NCI-H69 (cell line): Measurements from ENCODE around the gene RAPGEF6.

Source experiments
- DNase-seq: peaks from one replicate; lab custom pipeline; 2025; lab: John Stamatoyannopoulos, UW

Gene RAPGEF6

DNA sequence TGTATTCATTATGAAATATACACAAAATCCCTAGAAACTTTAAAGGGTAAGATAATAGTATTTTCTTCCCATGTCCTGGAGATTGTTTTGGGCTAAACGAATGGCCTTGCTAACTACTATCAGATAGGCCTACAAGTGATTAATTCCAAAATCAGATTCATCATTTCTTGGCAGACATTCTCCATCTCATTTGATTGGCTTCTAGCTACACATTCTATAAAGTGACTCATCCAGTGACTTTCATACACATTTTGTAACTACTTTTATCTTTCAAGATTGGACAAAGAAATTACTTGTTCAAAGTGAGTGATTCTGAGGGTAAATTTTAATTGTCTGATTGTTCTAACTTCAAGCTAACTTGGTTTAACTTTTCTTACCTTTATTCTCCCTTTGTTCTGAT is 93.3 kb downstream of the RAPGEF6 start:
- DNase-seq, result no peak

DNA sequence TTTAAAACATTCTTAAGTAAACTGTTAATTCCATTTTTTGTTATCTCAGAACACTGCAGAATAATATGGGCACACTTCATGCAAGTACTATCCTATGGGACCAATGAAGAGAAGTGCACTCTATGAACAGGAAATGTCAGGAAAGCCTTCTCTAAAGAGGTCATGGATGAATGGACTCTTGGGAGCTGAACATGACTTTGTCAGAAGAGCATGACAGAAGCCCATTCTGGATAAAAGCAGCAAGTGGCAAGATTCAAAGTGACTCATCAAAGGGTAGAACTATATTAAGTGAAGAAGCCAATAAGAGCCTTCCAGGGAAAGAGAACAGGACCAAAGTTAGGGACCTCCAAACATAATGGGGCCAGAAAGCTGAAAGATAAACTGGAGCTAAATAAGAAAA is 94.0 kb downstream of the RAPGEF6 start:
- peak; percentile 20 for DNase-seq

DNA sequence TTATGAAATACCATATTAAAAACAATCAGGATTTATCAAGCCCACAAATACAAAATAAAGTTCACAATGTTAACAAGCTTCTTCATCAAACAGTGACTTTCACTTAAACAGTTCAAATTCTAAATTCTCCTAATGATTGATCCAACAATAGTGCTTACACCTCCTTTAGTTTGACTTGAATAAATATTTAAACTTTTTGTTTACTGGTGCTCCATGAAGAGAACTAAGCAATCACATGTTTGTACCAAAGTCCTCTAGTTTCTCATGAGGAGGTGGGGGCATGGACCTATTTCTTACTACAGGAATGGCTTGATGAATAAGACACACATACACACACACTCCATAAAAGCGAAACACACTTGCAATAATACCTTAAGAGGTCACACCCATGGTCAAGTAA is 95.8 kb downstream of the RAPGEF6 start:
- no peak for DNase-seq

DNA sequence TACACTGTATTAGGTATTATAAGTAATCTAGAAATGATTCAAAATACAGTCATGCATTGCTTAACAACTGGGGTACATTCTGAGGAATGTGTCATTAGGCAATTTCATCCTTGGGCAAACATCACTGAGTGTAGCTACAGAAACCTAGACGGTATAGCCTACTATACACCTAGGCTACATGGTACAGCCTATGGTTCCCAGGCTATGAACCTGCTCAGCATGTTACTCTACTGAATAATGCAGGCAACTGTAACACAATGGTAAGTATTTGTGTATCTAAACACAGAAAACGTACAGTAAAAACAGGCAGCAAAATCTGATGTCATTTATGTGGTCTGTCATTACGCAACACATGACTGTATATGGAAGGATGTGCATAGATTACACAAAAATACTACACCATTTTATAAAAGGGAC is 96.8 kb downstream of the RAPGEF6 start:
- peak; percentile 20 for DNase-seq

DNA sequence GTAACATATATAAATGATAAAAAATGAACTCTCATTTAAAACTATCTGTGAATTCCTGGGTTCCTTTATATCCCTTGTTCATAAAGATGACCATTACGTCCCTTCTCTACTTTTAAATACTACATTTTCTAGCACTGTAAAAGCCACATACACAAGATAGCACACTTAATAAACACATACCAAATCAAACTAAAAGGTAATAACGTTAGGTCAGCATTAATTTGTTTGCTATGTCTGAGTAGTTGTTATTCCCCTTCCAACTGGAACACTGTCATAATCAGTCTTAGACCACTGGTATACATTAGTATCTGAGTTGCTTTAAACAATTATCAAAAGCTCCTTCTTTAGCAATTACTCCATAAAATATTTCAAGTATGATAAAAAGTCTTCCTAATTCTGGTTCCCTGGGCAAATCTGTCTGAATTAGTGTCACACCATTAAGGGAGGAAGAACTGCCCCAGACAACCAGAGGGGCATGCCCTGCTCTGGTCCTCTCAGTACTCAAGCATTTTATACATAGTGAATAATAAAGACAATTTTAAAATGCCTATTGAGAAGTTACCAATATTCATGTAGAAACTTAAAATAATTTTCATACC is 98.1 kb downstream of the RAPGEF6 start:
- DNase-seq, result peak; percentile 38

DNA sequence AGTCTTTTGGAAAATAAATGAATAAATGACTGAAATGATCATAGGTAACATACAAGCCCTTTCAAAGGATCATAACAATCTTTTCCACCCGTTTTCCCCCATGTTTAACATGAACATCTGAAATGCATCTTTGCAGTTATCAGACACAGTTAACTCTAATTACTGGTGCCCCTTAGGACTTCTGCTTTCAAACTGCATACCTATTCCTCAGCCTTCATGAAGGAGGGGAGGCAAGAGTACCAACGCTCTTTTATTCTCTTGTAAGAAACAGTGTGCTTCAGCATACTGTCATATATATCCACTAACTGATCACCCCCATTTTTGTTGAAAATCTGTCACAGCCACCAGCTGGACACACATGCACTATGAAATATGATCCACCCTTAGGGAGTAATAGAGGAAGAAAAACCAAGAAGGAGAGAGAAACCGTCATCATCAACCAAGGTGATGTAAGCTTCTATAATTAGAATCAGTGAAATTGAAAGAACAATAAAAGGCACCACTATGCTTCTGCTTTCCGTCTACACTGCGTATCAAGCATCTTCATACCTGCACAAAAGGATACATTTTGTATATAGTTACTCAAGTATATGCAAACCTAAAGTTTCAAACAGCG is 98.7 kb downstream of the RAPGEF6 start:
- DNase-seq, result peak; percentile 95

DNA sequence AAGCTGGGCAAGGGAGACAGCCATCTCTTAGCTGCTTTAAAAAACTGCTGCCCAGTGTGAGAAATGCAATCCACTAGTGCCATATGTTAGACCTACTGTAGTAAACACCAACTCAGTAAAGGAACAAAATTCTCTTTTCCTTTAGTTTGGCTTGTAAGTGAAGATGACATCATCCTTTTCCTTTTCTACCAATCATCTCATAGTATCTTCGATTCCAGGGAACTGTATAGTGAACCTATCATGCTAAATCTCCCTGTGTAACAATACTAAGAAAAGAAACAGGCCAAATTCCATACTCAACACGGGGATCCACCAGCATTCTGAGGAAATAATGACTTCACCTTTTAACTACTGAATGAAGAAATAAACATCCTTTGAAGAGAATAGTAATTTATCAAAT is 100.1 kb downstream of the RAPGEF6 start:
- DNase-seq, result peak; percentile 90

DNA sequence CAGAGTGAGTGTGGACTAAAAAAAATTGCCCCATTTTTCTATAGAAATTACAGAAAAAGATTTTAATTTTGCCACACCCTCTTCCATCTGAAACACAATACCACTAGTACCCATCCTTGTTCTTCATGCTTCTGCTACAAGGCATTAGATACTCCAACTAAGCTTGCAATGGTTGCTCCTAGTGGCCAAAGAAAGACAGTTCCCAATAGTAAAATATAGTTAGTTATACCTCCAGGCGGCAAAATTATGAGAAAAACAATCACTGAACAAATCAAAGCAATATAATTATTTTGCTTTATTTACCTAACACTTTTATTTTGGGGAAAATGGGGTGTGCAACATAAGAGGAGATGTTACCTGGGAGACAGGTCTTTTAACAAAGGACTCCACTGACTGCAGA is 101.2 kb downstream of the RAPGEF6 start:
- peak; percentile 71 for DNase-seq

DNA sequence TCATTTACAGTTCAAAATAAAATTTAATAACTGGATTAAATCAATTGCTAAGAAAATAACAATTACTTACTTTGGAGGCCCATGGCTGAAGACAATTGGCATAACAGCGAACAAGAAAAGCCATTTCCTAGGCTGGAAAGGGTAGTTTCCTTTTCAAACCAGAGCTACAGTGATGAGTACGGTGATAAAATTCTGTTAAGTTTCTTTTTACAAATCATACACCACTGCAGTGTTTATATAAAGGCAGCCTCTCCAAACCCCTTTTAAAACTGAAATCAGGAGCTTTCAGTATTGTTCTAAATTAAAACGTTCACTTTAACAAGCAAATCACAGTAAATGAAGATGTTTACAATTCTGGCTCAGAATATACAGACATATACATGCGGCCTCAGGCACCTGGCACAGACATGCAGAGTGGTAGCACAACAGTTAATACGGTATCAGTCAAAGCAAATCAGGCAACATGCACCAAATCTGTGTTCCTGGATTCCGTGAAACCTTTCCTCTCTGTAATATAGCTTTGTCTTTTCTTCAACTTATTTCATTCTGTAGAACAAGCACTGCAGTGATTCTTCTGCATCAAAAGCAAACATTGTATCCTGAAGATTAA is 102.9 kb downstream of the RAPGEF6 start:
- DNase-seq, result peak; percentile 70

DNA sequence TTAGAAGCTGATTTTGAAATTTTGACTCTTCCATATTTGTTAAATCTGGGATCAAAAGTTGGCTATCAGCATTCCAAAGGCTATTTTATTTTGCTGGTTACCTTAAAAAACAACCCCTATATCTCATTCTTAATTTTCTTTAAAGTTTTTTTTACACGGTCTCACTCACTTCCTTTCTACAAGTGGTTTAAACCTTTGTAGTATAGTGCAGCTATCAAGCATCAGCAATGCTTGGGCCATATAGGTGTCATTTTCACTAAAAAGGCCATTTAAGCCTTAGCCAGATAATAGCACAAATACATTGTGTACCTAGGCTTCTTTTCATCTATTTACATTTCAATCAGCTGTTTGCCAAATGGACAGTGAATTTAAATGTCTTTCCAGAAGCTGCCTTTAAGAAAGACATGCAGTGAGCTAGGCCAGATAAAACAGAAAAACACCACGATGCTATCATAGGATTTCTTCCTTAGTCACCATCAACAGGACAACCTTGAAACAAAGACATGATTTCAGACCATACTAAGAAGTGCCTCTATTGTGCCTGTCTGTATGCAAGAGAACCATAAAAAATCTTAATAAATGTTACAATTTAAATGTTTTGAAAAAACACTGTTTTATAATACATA is 104.2 kb downstream of the RAPGEF6 start:
- peak; percentile 84 for DNase-seq

DNA sequence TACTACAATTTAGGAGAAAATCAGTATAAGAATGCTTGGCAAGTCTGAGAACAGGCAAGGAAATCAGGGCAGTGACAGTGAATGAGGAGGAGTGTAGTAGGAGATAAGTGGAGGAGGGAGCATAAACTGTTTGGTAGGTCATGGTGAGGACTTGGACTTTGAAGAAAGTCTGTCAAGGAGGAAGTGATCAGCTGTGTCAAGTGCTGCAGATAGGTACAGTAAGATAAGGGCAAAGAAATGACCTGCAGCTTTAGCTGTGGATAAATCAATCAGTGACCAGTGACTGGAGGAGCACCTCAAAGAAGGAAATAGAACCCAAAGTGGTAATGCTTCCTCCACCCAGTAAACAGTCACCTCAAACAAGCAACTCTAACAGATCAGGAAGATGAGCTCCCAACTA is 106.3 kb downstream of the RAPGEF6 start:
- peak; percentile 11 for DNase-seq

DNA sequence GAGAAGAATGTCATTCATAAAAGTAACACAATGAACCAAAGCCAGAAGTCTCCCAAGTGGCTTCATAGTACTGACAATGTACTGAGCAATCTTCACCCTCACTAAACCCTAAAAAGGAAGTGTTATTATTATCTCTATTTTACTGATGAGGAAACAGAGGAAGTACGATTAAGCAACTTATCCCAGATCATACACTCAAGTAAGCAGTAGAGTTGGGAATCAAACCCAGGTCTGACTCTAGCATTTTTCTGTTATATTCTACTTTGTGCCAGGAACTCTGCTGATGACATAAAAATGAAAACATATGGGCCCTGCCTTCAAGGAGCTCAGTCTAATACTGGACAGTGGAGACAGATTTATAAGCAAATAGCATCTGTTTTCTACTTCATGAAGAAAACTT is 109.2 kb downstream of the RAPGEF6 start:
- no peak for DNase-seq

DNA sequence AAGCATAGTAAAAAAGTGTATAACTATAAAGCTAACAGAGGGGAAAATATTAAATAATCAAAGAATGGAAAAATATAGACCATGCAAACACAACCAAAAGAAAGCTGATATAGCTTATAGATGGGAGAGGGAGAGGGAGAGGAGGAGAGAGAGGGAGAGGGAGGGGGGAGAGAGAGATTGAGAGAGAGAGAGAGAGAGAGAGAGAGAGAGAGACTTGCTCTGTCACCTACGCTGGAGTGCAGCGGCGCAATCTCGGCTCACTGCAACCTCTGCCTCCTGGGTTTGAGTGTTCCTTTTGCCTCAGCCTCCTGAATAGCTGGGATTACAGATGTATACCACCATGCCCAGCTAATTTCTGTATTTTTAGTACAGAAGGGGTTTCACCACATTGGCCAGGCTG is 110.6 kb downstream of the RAPGEF6 start:
- DNase-seq, result no peak

DNA sequence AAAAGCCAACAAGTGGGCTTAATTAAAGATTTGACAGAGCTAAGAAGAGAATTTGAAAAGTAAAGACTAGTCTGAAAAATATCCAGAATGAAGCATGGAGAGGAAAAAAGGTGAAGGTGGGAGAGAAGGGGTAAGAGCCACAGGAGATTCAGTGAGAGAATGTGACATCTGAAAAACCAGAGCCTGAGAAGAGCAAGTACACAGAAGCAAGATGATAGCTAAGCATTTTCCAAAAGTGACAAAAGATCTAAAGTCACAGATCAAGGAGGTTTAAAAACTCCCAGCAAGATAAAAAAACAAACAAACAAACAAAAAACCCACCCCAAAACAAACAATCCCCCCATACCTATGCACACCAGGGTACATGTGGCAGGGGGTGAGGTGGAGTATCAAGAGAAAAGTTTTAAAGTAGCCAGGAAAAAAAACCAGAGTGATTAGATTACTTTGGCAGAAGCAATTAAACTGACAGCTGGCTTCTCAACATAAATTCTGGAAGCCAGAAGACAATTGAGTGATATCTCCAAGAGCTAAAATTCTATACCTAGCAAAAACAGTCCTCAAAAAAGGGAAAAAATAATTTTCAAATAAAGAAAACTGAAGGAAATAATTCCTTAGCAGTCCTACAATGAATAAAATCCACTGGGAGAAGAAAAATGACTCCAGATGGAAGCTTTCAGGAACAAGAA is 111.4 kb downstream of the RAPGEF6 start:
- DNase-seq, result peak; percentile 34

DNA sequence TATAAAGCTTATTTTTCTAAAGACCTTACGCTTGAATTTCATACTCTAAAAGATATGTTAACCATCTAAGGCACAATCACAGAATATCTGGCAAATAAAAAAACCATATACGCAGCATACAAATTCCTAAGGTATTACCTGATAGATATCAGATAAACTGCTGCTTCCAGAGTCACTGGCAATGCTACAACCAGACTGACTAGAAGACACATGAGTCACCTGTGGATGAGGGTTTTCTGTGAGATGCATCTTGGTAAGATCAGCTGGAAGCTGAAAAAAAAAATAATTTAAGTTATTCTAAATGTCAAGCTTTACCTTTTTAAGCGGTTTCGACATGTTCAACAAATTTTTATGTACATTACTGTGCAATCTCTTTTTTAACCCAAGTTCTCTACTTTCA is 113.8 kb downstream of the RAPGEF6 start:
- DNase-seq, result no peak

DNA sequence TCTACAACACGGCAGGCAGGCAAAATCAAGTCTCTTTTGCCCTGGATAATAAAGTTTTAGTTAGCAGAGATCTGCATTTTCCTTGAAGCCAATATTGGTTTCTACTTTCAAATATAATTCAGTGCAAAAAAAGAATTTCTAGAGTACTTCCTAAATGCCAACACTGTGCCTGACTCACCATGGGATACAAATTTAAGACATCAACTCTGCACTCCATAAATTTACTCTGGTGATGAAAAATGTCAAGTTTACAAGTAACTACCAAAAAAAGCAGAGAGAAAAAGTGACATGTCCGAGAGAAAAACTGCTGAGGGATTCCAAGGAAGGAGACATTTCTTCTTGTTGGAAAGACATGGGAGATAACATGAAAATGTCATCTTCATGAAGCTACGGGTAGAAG is 119.7 kb downstream of the RAPGEF6 start:
- no peak for DNase-seq

DNA sequence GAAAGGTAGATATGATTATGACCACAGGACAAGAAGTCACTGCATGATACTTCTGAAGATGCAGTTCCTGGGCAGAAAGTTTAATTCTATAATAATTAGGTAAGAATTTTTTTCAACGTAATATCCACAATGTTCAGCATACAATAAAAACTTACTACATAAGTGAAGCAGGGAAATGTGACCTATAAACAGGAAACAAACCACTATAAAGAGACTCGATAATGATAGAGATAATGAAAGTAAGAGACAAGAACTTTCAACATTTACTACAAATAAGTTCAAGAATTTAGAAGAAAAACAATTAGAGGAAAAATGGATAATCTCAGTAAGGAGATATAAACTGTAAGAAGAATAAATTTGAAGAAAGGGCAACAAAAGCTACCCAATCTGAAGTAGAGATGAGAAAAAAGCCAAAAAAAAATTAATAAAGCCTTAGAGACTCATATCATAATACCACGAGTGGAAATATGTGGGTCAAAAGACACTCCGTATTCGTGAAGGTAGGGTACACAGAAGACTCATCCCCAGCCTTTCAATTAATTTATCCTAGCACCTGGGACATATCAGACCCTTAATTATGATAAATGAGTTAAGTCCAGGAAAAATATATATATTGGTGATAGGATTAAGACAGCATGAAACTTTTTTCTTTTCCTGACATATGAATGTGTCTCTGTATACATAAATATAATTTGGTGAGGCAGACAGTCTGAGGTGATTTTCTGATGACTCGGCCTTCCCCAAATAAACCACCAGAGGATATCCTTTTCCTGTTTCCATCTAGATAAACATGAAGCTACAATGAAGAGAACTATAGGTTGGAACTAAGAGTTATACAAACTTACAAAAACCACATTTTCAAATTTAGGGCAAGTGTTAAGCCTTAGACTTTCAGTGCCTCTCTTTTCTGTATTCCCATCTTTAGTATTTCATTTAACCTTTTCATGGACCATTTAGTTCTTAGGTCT is 120.4 kb downstream of the RAPGEF6 start:
- DNase-seq, result no peak

DNA sequence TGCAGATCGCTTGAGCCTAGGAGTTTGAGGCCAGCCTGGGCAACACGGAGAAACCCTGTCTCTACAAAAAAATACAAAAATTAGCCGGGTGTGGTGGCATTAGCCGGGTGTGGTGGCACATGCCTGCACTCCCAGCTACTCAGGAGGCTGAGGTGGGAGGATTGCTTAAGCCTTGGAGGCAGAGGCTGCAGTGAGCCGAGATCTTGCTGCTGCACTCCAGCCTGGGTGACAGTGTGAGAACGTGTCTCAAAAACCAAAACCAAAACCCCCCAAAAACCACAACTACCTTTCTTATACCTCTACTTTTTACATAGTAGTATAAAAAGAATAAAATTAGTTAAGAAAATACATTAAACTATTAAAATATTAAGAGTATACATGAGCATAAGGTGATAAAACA is 121.2 kb downstream of the RAPGEF6 start:
- no peak for DNase-seq

DNA sequence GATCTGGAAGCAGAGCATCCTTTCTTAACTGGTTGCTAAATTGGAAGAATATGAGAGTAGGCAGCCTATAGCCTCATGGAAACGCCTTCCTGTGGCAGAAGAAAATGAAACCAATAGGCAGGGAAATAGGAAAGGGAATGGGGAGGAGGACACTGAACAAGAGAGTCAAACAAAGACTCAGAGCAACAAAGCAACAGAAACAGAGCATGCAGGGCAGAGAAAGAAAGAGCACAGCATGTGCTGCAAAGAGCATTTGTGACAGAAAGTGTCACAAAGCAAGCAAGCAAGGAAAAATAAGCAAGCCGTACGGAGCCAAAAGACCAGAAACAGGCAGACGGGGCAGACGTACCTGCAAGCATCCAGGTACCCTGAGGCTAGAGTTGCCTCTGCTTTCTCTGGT is 123.1 kb downstream of the RAPGEF6 start:
- DNase-seq, result no peak

DNA sequence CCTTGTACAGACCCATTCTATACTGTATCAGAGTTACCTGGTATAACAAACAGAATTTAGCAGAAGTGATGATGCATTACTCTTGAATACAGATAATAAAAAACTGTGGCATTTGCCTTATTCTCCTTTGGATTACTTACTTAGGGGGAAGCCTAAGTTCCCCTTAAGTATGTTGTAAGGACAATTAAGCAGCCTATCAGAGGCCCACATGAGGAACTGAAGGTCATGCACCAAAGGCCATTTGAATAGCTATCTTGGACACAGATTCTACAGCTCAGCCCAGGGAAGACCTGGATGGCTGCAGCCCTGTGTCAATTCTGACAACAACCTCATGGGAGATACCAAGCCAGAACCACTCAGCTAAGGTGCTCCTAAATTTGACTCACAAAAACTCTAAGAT is 125.2 kb downstream of the RAPGEF6 start:
- DNase-seq, result no peak

DNA sequence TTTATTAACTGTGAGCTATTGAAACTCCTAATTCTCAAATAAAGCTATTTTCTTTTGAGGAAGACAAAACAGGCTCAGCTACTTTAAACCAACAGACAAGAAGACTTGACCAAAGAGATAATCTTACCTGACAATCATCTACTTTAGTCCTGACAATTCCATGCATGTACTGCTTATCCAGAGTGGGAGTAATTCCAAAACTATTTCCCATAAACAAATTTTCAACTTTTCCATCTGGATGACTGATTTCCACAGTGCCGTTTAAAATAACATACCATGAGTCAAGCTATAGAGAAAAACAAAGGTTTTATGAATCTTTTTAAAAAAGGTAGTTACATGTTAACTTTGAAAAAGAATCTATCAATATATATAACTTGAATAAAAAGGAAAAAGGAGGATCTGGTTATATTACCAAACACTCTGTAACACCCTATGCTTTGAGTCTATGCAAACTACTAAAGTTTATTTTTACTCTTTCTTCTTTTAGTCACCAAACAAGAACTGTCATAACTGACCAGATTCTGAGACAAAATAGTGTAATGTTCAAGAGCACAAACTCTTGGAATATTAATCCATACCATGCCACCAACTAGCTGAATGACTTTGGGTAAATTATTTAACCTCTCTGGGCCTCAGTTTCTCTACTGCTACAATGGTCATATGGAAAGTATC is 129.7 kb downstream of the RAPGEF6 start:
- DNase-seq, result no peak
